HCT116 (cell line): ENCODE data around the gene DDAH1.

Experiments
- EZH2phosphoT487 ChIP-seq: fragments of 200-600 bp; IDR thresholded peaks from 2 replicates; pipeline ENCODE4 v1.6.1; 2018; ENCODE audit warnings: antibody characterized with exemption, borderline replicate concordance
- JUND ChIP-seq: IDR thresholded peaks from 2 replicates; pipeline ENCODE4 v1.6.1; 2012
- TF ChIP-seq, protein P1 (sequence below), 3 experiments: fragments of 200-600 bp in 1 of 3; sonication (generic) in 1 of 3; IDR thresholded peaks in 2 of 3; conservative IDR thresholded peaks in 1 of 3; 2 replicates each; pipeline ENCODE4 v1.5.1; 2012 to 2017; ENCODE audit warnings: low read depth in 2 of 3, low read length in 2 of 3, antibody characterized with exemption in 1 of 3, borderline replicate concordance in 1 of 3, control low read depth in 1 of 3, mild to moderate bottlenecking in 1 of 3, mixed read lengths in 1 of 3, mixed run types in 1 of 3, moderate library complexity in 1 of 3; ENCODE audit not compliant: insufficient read depth in 1 of 3

DNA sequence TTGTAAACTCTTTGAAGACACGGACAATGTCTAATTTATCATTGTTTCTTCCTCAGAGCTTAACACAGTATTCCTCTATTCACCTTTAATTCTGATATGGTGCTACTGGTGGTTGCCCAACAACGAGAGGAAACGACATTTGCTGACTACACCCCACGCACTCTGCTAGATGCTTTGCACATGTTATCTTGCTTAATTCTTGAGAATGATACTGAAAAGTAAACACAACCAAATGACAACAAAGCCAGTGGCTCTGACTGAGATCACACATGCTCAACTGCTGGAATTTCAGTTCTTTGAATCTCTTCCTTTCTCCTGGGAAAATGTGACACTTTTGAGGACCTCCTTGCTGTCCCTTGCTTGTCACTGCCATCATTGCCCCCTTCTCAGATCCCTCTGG is 37.2 kb upstream of the DDAH1 start:
- TF ChIP-seq, protein P1, sequence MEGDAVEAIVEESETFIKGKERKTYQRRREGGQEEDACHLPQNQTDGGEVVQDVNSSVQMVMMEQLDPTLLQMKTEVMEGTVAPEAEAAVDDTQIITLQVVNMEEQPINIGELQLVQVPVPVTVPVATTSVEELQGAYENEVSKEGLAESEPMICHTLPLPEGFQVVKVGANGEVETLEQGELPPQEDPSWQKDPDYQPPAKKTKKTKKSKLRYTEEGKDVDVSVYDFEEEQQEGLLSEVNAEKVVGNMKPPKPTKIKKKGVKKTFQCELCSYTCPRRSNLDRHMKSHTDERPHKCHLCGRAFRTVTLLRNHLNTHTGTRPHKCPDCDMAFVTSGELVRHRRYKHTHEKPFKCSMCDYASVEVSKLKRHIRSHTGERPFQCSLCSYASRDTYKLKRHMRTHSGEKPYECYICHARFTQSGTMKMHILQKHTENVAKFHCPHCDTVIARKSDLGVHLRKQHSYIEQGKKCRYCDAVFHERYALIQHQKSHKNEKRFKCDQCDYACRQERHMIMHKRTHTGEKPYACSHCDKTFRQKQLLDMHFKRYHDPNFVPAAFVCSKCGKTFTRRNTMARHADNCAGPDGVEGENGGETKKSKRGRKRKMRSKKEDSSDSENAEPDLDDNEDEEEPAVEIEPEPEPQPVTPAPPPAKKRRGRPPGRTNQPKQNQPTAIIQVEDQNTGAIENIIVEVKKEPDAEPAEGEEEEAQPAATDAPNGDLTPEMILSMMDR (IDR thresholded peaks at IDR 0.05 in 2 of 3, conservative IDR thresholded peaks at IDR 0.05 in 1 of 3; ENCODE audit: borderline replicate concordance in 1 of 3, insufficient read depth in 1 of 3, low read depth in 2 of 3, low read length in 2 of 3): no peak
- TF ChIP-seq JUND (no peak), EZH2phosphoT487 (no peak)
